C4-2B (cell line): ENCODE results near the gene WNT5A.

Experiments used
- CTCF ChIP-seq: fragments of 450-650 bp; conservative IDR thresholded peaks from 2 replicates; pipeline ENCODE4 v1.5.1; 2017; ENCODE audit warnings: mild to moderate bottlenecking
- ZFX ChIP-seq: fragments of 450-650 bp; IDR thresholded peaks from 2 replicates; pipeline ENCODE4 v1.6.1; 2017

GRCh38 chr3:55511895-55512570 is 24.9 kb upstream of the WNT5A start:
- no peak for TF ChIP-seq CTCF
- no peak for TF ChIP-seq ZFX
